Right cardiac atrium (tissue), 5 donors: Measurements from ENCODE around the gene UBE2H. TPM values are rescaled to one million over a fixed set of nuclear protein-coding genes. Genes with fewer than 3 reads are reported as not detected.

Experiments
- ATAC-seq, 2 donors: fragments of 200-7000 bp; cut with Tn5 transposase; one replicate each; pipeline versions ENCODE4 v1.8.0 to v1.9.1; 2020; ENCODE audit warnings: moderate library complexity in 2 of 2, mild to moderate bottlenecking in 1 of 2
- DNase-seq, 3 donors: peaks; one replicate each; pipeline ENCODE4 v3.0.0-alpha.2; 2020
- H3K27ac ChIP-seq: one replicate; pipeline ENCODE4 v1.5.1; 2013; ENCODE audit warnings: mild to moderate bottlenecking, low read length, control low read depth, moderate library complexity
- H3K27me3 ChIP-seq: one replicate; pipeline ENCODE4 v1.6.1; 2013; ENCODE audit not compliant: control insufficient read depth, insufficient read depth
- H3K4me1 ChIP-seq: one replicate; pipeline ENCODE4 v1.6.1; 2013; ENCODE audit warnings: low read length; ENCODE audit not compliant: control insufficient read depth, insufficient read depth
- H3K4me3 ChIP-seq: one replicate; pipeline ENCODE4 v1.5.1; 2013; ENCODE audit warnings: low read length, control low read depth
- H3K9me3 ChIP-seq: one replicate; pipeline ENCODE4 v1.6.1; 2013; ENCODE audit warnings: low read length; ENCODE audit not compliant: control insufficient read depth
- WGBS: extraction: QIAGEN DNeasy Blood & Tissue Kit; methylation state at CpG from one replicate; pipeline ENCODE4 v1.1.7; 2013; 5-methylcytosine and 5-hydroxymethylcytosine counted together
- intact Hi-C, 4 donors: fragments of 100-400 bp; cut with DNase I; formaldehyde crosslinking; loops; one replicate each; pipeline versions ENCODE4 v1.11.0 to v1.14.0; 2022 to 2023
- polyA plus RNA-seq: library from polyadenylated mRNA; stranded (reverse); fragments of 200-250 nt; gene quantifications from one replicate; pipeline ENCODE4 v1.2.3, GENCODE V29; 2013
- total RNA-seq, 4 donors: library from RNA; stranded (reverse); fragmentation: NEBNext Ultra II Directional; extraction: Animal tissue kit (Norgen Biotek cat#: 25700); gene quantifications; one replicate each; pipeline ENCODE4 v1.2.1, GENCODE V29; 2021
- donor health status: healthy with polysubstance abuse.
- donor health status: DM: no; HTN: yes; CAD: no.
- donor health status: DM: no; HTN: no; CAD: no.
- donor health status: DM: no; HTN: yes; CAD: no; lungs with severe emphysema.
- donor health status: DM: yes; HTN: yes; CAD: no.

UBE2H gene
- total and polyA plus RNA-seq, 5 donors: 38.2 to 79.0 (median 65.9) TPM

- Histone ChIP-seq H3K4me3 (no peak overlapping the region), H3K4me1 (peaks cover 6% of the 10 kb centered on the region), H3K9me3 (no peaks in the 10 kb centered on the region), H3K27ac (no peak overlapping the region), H3K27me3 (no peaks in the 10 kb centered on the region)
- ATAC-seq (no peak), DNase-seq (no peak)
- intact Hi-C loops: no loop called here
- 66% methylated on average over 1 of the region's 1 CpG for WGBS
Observed at GRCh38 chr7:129857313-129857712, 95.4 kb downstream of the UBE2H start.

DNA sequence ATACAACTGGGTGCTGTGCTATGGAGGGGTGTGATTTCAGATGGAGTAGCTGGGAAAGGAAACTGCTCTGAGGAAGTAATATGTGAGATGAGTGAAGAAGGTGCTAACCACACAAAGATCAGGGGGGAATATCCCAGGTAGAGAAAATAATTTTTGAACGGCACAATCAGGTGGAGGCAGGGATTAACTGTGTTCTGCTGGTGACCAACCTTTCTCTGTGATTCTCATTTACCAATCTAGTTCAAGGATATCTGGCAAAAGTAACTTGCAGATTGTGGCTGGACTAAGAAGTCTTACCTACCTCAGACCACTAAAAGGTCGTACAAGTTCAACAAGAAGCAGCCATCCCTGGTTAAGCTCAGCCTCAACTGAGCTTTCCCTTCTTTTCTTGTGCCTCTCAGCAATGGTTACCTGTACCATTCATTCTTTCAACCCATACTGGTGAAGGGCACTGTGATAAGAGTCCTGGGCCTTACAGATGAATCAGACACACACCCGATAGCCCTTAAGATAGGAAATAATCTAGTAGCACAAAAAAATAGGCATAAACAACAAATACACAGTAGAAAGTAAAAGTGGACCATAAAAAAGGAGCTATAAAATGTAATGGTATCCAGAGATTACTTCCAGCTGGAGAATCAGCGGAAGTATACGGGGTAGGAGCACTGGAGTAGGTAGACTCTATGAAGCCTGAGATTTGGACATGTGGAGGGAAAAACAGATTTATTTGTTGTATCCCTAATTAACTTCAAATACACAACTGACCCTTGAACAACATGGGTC is 96.6 kb downstream of the UBE2H start:
- peaks cover 2% of the 10 kb centered on the region for H3K4me1 ChIP-seq
- no peaks in the 10 kb centered on the region for H3K9me3 ChIP-seq
- H3K27me3 ChIP-seq: no peaks in the 10 kb centered on the region
- 95% methylated on average over 5 of the region's 5 CpGs for WGBS
- H3K27ac ChIP-seq: no peak overlapping the region
- no peak overlapping the region for H3K4me3 ChIP-seq
- intact Hi-C loops: no loop called here
- no peak for DNase-seq
- ATAC-seq: no peak

DNA sequence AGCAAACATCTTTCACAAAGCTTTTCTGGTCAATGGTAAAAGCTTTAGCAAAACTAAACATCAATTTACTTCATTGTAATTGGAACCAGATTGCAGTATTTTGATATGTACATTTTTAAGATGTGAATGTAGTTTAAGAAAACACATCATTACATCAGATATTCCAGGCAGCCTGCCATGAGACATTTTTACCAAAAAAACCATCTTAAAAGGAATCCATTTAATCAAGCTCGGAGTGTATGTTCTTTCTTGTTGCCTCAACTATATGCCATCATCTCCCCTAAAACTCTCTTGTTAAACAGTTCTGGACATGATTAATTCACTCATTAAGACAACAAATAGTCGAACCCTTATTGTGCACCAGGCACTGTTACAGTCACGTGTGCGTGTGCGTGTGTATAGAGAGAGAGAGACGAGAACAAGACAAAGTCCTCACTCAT is 97.5 kb downstream of the UBE2H start:
- ATAC-seq: no peak
- no peak overlapping the region for H3K27ac ChIP-seq
- 84% methylated on average over 6 of the region's 6 CpGs for WGBS
- peaks cover 2% of the 10 kb centered on the region for H3K4me1 ChIP-seq
- no peak for DNase-seq
- no peaks in the 10 kb centered on the region for H3K27me3 ChIP-seq
- intact Hi-C loops: no loop called here
- no peak overlapping the region for H3K4me3 ChIP-seq
- no peaks in the 10 kb centered on the region for H3K9me3 ChIP-seq

DNA sequence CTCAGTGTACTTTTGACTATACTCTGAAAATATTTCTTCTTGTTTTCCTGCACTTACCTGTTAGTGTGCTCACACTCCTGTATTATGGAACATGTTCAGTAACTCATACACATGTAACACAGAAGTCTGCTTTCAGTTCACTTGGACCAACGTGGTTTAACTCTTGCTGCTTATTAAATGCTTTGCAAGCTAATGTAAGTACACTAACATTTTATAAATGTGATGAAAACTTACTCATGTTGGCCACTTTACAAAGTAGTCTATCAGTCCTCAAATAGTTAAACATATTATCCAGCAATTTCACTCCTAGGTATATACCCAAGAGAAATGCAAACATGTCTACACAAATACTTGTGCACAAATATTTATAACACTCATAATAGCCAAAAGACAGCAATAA is 98.4 kb downstream of the UBE2H start:
- DNase-seq (no peak), ATAC-seq (no peak)
- H3K4me3 ChIP-seq: no peak overlapping the region
- H3K4me1 ChIP-seq: peaks cover 2% of the 10 kb centered on the region
- no peak overlapping the region for H3K27ac ChIP-seq
- intact Hi-C loops: no loop called here
- no peaks in the 10 kb centered on the region for H3K27me3 ChIP-seq
- no peaks in the 10 kb centered on the region for H3K9me3 ChIP-seq
- 55% methylated on average over 1 of the region's 1 CpG for WGBS

GRCh38 chr7:129853661-129854268 is 99.0 kb downstream of the UBE2H start:
- Histone ChIP-seq H3K27ac (no peak overlapping the region), H3K4me3 (no peak overlapping the region), H3K27me3 (no peaks in the 10 kb centered on the region), H3K4me1 (peaks cover 2% of the 10 kb centered on the region), H3K9me3 (no peaks in the 10 kb centered on the region)
- ATAC-seq (peak; percentile 29 to 60), DNase-seq (no peak)
- intact Hi-C loops: no loop called here
- 68% methylated on average over 6 of the region's 6 CpGs for WGBS

- H3K4me3 ChIP-seq: no peak overlapping the region
- no peak overlapping the region for H3K27ac ChIP-seq
- no peaks in the 10 kb centered on the region for H3K27me3 ChIP-seq
- intact Hi-C loops: no loop called here
- WGBS: 88% methylated on average over 3 of the region's 3 CpGs
- H3K4me1 ChIP-seq: no peaks in the 10 kb centered on the region
- no peak for ATAC-seq
- DNase-seq: no peak
- H3K9me3 ChIP-seq: no peaks in the 10 kb centered on the region
Observed at GRCh38 chr7:129851809-129852208, 101.0 kb downstream of the UBE2H start.

DNA sequence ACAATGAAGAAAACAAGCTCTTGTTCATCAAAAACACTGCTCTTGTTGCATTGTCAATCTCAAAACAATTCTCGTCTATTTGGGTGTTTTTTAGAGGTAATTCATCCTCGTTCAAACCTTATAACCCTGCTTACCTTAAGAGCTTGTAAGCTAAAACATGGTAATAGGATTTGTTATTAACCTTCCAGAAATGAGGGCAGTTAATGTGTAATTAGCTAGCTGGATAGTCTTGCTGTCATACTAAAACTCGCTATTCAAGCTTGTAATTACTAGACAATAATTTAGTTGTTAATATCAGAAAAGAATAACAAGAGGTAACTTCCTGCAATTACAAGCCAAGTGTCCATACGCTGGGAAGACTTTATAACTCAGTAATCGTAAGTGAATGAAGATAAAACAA is 101.6 kb downstream of the UBE2H start:
- Histone ChIP-seq H3K9me3 (no peaks in the 10 kb centered on the region), H3K27me3 (no peaks in the 10 kb centered on the region), H3K4me3 (no peak overlapping the region), H3K27ac (no peak overlapping the region), H3K4me1 (peaks cover 3% of the 10 kb centered on the region)
- 86% methylated on average over 5 of the region's 5 CpGs for WGBS
- intact Hi-C loops: no loop called here
- ATAC-seq (no peak), DNase-seq (no peak)

DNA sequence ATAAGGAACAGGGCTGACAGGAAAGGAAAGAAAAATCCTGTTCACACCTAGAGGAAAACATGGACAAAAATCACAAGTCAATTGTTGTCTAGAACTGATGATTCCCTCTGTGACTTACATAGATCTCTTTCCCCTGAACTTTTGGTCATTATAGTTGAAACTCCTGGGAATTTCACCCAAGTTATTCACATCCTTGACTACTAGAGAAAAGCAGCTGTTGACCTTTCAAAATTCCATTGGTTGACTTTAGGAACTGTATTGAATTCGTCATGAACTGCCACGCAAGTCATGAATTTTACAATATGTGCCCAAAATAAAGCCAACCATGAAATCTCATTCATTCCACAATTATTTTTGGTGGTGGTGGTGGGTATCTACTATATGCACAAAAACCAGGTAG is 104.3 kb downstream of the UBE2H start:
- intact Hi-C loops: loop anchor here in 1 of 4 donors (10.0 kb wide), 1 partner anchor 106 kb away; the partner anchor contains the start of gene UBE2H

DNA sequence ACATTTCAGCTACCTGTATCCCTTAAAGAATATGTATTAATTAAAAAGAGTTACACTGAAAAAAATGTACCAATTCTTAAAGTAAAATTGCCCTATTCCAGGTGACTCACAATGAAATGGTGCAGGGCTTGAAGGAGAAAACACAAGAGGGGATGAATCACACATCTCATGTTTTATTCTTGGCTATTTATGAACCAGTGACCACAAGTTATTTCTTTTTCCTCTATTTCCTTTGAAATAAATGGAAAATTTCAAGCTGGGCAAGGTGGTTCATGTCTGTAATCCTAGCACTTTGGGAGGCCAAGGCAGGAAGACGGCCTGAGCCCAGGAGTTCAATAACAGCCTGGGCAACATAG is 106.8 kb downstream of the UBE2H start:
- Histone ChIP-seq H3K27ac (no peak overlapping the region), H3K27me3 (no peaks in the 10 kb centered on the region), H3K4me1 (peaks cover 10% of the 10 kb centered on the region), H3K9me3 (no peaks in the 10 kb centered on the region), H3K4me3 (no peak overlapping the region)
- intact Hi-C loops: loop anchor here in 1 of 4 donors (10.0 kb wide), 1 partner anchor 109 kb away; the partner anchor contains the start of gene UBE2H
- WGBS: 100% methylated on average over 1 of the region's 1 CpG
- ATAC-seq (no peak), DNase-seq (no peak)

More for the DNA sequence above, 104.3 kb downstream of the UBE2H start:
- ATAC-seq (no peak), DNase-seq (no peak)
- Histone ChIP-seq H3K27ac (no peak overlapping the region), H3K4me3 (no peak overlapping the region), H3K27me3 (no peaks in the 10 kb centered on the region), H3K4me1 (peaks cover 8% of the 10 kb centered on the region), H3K9me3 (no peaks in the 10 kb centered on the region)
- WGBS: 94% methylated on average over 2 of the region's 2 CpGs

DNA sequence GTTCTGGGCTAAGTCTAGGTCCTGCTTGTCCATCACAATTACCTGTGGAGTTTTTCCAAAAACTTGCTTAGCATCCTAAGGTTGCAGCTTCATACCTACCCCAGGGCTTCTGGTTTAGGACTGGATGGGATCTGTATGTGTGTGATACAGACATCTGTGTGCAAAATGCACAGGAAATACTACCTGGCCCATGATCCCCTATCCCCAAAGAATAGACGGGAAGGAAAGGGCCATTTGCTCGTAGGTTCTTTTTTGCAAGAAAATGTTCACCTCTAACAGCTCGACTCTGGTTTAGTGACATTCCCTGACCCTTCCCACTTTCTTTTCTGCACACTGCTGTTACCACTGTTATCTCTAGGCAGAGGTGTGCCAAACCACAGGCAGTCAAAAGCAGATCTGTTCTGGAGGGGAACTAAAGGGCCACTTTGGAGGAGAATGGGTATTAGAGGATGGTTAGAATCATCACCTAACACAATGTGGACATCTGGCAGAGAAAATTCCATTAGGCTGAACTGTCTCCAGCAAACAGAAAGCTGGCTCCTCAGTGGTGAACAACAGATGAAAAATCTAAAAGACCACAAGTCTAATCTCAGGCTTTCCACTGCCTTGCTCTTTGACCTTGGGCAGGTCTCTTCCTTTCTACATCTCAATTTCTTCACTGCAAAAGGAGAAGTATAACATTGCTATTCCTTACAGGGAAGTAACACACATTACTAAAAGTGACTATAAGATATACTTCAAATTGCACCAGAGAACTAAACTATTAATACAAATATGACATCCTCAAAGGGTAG is 107.4 kb downstream of the UBE2H start:
- H3K27ac ChIP-seq: peak overlapping the region; percentile 61

More for the DNA sequence above, 107.4 kb downstream of the UBE2H start:
- peaks cover 13% of the 10 kb centered on the region for H3K4me1 ChIP-seq
- no peaks in the 10 kb centered on the region for H3K9me3 ChIP-seq
- DNase-seq (no peak), ATAC-seq (peak; percentile 30 to 35)
- no peak overlapping the region for H3K4me3 ChIP-seq
- 56% methylated on average over 3 of the region's 3 CpGs for WGBS
- intact Hi-C loops: loop anchor here in 1 of 4 donors (10.0 kb wide), 1 partner anchor 109 kb away; the partner anchor contains the start of gene UBE2H
- H3K27me3 ChIP-seq: no peaks in the 10 kb centered on the region
